Mucosa of gallbladder (tissue), 1 donor: Measurements from ENCODE around the gene PLXDC1. TPM values are rescaled to one million over a fixed set of nuclear protein-coding genes. Genes with fewer than 3 reads are reported as not detected.

ENCODE experiments used
- DNase-seq: peaks from one replicate; pipeline ENCODE4 v3.0.0-alpha.2; 2020; ENCODE audit warnings: low spot score
- total RNA-seq: library from RNA; stranded (reverse); gene quantifications from one replicate; pipeline ENCODE4 v1.2.1, GENCODE V29; 2021
- donor health status: DM: no; HTN: no; CAD: no.

Gene PLXDC1
- total RNA-seq, 1 donor from 2014 or later = 21.2 TPM

DNA sequence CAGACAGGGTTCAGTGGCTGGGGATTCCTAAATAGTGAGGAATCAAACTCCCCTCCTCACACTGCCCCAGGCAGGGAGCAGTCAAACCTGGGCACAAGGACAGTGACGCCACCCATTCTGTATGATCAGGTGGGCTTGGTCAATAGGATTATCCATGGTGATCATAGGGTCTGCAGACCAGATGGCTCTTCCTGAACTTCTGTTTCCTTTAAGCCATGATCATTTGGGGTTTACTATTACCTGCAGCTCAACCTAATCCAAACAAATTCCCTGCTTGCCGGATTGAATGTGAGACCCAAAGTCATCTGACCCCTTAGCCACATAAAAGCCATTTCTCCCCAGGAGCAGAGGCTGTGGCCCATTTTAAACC, 54.3 kb downstream of the PLXDC1 start:
- no peak for DNase-seq

DNA sequence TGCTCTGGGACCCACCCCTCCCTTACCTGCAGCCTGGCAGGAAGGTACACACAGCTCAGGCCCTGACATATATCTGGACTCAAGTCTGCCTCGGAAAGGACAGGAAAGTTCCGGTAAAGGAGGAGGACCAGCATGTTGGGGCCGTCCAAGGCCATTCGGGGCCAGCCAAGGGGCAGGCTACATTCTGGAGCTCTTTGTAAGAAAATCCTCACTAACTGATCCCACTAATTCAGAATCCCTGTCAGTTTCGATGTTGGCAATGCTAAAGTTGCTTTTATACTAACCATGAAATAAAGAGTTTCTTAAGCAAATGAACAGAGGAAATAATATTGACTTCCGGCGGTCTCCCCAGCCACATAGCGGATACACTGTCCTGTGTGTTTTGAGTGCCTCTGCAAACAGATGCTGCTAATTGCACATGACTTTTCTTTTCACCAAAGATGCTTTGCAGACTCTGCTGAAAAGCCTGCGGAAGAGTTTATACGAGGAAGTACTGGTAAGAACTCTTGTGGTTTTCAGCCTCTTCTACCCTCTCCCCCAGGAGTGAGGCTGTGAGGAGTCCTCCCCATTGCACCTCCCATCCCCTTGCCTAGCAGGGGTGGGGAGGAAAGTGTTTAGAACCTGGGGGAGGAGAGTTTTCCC, 54.8 kb downstream of the PLXDC1 start:
- peak; percentile 33 for DNase-seq

DNA sequence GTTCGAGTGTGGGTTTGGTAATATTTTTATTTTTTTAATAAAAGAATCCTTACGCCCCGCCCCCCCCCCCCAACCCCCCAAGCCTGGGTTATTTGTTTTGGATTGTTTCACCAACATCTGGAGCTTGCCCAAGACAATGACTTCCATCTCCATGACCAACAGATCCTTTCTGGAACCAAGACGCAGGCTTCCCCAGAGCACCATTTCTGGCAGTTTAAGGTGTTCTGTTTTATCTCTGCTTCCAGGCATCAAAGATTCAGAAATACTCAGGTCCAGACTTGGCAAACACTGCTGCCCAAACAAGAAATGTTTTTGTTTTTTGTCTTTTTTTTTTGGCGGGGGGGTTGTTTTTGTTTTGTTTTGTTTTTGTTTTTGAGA, 56.1 kb downstream of the PLXDC1 start:
- no peak for DNase-seq

DNA sequence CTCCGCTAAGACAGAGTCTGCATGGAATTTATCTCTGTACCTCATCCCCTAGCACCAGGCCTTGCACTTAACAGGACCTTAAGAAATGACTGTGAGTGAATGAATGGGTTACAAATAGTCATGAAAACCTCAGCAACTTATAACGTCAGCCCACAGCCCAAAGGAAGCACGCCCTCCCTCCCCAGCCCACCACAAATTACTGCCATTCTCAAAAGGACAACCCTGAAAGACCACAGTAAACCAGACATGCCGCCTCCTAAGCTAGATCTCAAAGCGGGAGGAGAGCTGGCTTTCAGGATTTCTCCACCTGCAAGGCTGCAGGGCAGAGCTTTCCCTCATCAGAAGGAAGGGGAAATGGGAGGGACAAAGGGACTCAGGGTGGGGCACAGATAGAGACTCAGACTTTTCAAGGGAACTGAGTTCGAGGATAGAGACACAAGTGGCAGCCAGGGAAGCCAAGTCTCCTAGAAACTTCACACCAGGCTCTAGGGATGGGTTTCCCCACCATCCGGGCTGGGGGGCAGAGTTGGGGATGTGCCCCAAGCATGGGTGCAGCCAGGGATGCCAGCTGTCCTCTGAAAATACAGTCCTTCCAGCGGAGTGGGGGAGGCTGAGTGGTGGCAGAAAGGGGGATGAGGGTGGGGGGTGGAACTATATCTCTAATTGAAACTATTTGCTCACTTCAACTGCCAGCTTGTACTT, 56.7 kb downstream of the PLXDC1 start:
- DNase-seq = no peak

DNA sequence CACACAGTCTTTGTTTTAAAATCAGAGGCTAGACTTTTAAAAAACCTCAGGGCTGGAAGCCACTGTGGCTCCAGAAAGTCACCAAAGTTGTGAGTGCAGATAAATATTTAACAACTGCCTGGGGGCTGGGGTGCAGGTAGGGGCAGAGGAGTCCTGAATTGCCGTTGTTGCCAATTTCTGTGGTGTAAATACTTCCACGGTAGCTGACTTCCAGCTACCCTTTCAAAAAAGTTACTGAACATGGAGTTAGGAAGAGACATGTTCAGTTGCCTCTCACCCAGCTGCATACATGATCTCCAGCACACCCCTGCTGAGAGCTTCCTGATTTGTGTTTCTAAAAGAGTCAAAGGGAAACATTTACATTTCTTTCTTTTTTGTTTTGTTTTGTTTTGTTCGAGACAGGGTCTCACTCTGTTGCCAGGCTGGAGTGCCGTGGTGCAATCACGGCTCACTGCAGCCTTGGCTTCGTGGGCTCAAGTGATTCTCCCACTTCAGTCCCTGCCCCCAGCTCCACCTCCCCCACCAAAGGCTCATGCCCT, 58.7 kb downstream of the PLXDC1 start:
- no peak for DNase-seq

DNA sequence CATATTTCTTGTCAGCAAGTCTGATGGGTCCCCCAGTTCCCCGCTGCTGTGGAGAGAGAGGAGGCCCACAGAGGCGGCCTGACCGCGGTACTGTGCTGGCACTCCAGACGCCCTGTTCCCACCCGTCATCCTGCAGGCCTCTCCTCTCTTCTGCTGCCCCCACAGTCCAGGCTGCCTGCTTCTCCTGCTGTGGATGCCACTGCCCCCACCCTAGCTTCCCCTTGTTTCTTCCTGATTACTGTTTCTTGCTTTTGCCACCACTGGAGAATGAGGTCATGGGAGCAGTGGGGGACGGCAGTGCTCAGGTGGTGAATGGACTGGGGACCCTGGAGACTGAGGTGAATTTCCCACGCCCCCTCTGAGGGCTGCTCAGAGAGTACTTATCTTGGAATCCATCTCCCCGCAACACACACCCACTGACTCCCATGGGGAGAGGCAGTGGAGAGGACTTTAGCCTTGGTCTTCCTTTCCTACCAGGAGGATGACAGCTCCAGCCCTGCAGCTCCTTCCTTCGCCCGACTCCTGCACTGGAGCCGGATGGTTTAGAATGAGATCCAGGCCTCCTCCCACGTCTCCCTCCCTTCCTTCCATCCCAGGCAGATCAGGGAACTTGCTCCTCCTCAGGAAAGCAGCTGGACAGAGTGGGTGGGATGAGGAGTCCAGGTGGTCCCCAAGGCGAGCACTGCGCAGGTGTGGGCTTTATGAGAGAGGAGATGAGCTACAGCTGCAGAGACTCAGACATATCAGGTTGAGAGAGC, 60.4 kb downstream of the PLXDC1 start:
- no peak for DNase-seq

DNA sequence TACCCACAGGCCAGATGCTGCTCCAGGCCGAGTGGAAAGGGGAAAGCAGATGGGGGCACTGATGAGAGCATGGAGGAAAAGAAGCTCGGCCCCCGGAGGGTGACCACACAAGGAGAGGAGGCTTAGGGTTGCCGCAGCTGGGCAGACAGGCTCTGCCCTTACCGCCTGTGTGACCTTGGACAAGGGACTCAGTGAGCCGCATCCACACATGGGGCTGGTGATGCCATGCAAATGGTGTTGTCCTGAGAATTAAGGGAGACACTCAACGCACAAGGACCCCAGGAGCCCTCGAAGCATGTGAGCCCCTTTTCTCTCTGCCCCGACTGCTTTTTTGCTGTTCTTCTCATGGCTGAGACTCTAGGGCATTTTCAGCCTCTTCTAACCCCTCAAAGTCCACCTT, 61.0 kb downstream of the PLXDC1 start:
- DNase-seq = no peak

DNA sequence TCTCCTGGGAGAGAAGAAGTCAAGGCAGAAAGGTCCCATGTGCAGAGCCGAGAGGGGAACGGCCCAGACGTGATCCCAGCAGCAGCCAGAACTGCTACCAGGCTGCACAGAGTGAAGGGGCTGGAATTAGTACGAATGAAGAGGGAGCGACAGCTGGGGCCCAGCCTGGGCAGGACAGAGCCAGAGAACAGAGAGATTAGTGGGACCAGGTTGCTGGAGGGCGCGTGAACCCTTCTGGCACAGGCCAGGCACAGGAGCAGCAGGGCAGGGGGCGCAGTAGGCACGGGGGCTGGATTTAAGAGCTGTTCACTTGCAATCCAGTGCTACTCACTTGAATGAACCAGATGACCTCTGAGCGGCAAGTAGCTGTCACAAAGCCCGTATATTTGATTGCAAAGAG, 66.9 kb downstream of the PLXDC1 start:
- no peak for DNase-seq

DNA sequence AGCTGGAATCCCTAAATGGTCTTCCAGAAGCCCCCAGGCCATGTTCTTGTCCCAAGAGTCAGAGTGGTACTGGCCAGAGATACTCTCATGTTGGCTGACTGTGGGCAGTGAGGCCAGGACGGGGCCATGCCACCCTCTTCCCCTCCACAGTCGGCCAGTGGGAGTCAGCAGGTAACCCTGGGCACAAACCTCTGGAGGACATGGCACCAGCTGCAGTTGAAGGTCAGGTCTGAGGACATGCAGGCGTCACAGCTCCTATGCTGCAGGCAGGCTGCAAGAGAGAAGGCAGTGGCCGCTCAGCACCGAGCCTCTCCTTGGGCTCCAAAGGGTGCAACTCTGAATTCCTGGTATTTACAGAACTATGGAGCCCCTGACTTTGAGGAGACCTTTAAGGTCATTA, 68.2 kb downstream of the PLXDC1 start:
- DNase-seq = no peak

DNA sequence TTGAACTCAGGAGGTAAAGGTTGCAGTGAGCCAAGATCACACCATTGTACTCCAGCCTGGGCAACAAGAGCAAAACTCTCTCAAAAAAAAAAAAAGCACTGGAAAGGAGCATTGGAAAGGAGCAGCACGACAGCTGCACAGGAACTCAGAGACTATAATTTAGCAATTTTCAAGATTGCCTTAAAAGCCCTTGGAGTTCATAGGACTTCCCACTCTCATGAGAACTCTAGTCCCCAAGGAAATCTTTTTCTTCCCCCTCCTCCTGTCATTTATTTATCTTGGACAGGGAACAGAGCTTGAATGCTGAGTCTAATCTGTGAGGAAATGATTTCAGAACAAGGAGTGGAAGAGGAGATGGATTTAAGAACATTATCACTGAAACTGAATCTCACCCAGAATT, 69.0 kb downstream of the PLXDC1 start:
- DNase-seq = no peak

DNA sequence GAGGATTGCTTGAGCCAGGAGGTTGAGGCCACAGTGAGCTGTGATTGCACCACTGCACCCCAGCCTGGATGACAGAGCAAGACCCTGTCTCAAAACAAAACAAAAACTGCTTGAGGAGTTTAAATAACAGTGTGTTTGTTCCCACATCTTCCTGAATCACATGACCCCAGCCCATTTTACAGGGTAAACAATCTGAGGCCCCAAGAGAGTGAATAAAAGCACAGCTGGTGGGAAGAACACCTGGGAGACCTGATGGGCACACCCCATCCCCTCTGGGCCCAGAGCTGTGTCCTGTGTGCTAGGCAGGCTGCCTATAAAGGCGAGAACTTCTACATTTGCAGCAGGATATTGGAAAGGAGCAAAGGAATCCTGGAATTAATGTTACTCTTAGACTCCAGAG, 69.6 kb downstream of the PLXDC1 start:
- DNase-seq = no peak

DNA sequence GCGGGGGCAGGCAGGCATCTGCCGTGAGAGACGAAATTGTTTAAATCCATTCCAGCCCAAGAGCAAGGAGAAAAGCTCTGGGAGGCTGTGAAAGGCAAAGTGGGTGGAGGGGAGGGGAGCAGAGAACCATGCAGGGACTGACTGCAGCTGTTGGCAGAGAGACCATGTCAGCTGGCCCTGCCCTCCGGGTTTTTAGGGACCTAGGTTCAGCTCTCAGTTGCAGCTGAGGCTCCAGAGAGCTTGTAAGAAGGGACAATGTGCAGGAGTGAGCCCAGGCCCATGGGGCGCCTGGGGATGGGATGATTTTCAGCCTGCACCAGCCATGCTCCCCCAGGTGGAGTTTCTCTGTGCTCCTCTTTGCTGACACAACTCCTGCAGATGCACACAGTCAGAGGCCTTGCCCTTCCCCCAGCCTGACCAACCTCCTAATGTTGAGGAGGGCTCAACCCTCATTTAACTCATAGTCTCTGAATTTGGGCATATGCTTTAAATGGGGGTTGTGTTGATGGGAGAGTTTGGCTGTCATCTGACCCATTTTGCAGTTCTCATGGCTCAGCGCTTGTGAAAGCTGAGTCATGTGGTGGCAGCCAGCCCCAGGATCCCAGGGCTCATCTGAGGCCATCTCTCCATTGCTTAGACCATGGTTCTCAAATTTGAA, 70.9 kb downstream of the PLXDC1 start:
- DNase-seq = no peak

DNA sequence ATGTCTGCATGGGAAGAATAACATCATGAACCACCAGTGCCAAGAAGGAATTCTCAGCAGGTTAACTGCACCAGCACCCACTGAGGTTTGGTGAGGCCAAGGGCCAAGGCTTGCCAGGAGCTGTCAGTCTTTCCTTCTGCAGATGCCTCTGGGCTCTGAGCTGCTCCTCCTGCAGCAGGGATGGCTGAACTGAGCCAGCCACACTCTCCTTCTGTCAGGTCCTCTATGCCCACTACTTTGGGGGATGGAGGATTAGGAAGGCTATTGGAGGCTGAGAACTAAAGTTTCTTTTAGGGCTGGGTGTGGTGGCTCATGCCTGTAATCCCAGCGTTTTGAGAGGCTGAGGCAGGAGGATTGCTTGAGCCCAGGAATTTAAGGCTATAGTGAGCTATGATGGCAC, 71.6 kb downstream of the PLXDC1 start:
- DNase-seq = no peak

DNA sequence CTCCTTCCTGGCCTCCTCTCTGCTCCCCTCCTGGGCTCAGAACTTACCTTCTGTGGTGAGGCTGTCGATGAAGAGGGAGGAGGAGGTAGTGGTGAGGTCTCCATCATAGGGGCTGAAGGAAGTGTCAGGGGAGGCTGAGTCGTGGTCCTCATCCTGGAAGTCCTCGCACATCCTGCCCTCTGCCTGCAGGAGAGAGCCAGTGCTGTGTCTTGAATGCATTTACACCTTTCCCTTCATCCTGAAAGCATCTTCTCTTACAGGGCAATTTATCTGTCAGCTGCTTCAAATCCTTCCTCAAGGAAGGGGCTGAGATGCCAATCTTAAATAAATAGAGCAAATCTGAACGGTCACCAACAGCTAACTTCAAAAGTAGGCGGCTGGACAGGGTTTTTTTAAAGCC, 73.6 kb downstream of the PLXDC1 start:
- DNase-seq = no peak

DNA sequence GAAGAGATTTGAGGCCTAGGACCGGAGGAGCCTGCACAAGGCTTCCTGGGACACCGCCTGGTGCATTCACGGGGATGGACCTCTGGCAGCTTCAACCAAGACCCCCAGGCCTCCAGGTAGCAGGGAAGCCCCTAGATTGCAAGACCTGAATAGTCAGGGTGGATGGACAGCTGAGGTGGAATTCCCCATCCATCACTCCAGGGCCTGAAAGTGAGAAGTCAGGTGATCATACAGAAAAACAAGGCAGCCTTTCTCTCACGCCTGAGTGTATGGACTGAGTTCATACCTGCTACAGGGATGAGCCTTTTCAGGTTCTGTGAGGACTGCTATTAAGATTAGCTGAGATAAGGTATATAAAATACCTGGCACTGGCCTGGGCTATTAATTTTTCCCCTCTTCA, 74.2 kb downstream of the PLXDC1 start:
- no peak for DNase-seq

DNA sequence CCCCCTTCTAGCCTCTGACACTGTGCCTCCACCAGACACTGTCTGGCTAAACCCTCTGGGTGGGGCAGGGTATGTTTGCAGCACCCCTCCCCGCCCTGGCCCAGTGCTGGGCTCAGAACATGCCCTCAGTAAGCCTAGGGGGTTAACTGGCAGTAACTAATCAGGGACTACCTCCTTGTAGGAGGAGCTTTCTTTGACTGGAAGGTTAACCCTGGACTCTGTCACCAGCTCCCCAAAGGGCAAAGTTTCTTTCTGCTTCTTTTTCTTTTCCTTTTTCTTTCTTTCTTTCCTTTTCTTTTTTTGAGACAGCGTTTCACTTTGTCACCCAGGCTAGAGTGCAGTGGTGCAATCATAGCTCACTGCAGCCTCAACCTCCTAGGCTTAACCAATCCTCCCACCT, 76.8 kb downstream of the PLXDC1 start:
- no peak for DNase-seq

DNA sequence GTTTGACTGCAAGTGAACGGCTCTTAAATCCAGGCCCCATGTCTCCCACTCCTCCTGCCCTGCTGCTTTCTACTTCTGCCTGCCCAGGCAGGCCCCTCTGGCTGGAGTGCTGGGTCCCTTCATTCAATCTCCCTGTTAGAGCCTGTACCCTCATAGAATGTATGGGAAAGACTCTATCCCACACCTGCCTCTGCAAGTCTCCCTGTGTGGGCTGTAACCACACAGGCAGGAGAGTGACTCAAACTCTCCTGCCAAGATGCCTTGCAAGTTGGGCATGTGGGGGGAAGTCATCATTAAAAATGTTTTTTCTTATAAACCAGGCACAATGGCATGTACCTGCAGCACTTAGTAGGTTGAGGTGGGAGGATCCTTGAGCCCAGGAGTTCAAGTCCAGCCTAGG, 77.5 kb downstream of the PLXDC1 start:
- DNase-seq = no peak

DNA sequence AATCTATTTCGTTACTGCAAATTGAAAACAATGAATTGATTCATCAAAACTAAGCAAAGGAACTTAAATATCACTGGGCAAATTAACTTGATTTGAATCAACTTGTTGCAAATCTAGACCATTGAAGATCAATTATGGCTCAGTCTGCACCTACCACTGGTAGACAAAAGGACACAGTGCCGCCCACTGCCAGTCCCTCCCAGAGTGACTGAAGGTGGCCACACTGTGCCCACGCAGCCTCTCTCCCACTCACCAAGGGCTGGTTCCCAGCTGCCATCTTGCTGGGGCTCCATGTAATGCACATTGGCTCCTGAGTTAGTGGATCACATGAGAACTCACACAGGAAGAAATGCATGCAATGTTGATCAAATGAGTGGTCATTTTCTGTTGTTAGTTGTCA, 78.1 kb downstream of the PLXDC1 start:
- no peak for DNase-seq

DNA sequence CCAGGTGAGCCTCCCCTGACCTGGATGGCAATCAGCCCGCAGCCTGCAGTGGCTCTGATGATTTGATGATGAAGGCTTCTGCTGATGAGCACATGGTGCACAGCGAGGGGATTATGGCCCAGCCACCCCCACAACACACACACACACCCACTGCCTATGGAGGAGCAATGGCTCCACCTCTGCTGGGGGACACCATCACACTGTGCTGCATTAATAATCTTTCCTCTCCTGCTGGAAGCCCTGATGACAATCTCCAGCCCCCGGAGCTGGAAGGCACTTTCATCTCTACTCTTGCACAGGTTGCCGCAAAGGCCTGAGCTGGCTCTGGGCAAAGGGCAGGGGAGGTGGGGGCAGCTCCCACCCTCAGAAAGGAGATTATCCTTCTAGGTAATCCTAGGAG, 79.9 kb downstream of the PLXDC1 start:
- no peak for DNase-seq

DNA sequence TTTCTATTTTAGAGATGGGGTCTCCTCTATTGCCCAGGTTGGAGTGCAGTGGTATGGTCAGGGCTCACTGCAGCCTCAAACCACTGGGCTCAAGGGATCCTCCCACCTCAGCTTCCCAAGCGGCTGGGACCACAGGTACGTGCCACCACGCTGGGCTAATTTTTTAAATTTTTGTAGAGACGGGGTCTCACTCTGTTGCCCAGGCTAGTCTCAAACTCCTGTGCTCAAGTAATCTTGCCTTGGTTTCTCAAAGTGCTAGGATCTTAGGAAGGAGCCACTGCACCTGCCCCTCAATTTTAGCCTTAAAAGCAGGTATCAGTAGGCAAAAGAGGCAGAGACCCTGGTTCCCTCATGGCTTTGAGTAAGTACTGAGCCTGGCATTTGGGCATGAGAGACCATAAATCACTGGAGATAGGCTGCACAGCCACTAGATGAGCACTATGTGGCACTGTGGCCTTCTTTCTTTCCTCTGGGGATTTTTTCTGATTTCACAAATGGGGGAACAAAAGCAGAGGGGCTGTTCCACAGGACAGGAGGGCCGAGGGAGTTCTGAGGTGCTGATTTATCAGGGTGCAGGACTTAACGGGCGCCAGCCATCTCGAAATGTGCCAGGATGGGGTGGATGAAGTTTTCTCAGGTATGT, 82.2 kb downstream of the PLXDC1 start:
- DNase-seq = peak; percentile 20

DNA sequence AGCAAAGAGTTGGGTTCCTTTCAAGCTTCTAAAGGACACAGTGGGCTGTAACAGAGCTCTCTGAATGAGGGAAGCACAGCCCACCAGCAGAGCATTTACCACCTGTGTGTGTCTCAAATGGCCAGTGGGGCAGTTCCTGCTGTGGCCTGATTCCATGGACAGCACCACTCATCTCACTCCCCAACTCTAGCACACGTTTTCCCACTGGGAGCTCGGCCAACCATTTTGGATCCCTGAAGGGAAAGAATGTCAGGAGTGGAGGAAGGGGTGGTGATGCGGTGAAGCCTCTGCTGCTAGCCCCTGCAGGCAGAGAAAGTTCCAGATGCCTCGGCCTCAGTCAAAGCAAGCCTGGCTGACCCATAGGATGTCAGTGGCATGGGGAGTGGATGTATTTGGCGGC, 86.6 kb downstream of the PLXDC1 start:
- DNase-seq = no peak

DNA sequence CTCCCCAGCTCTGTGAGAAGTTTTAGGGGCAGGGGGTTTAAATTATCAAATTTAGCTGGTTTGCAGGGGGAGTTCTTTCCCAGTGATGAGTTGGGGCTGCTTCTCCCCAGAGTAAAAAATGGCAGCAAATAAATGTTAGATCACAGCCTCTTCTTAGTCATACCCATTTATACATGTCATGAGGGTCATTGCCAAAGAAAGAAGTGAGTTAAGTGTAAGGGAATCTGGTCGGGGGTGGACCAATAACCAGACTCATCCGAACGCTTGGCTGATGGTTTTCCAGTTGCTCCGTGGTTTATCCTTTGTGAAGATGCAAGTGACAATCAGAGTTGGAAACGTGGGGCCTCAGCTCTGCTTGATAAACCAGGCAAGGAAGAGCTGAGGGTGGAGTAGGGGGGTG, 87.1 kb downstream of the PLXDC1 start:
- DNase-seq = no peak
